PC-9 (cell line): ENCODE data around the gene DDAH1. TPM values are rescaled to one million over a fixed set of nuclear protein-coding genes. Genes with fewer than 3 reads are reported as not detected.

Source experiments
- BruUV-seq: library from RNA; stranded (reverse); fragments of 400-500 nt; replicated peaks from 2 replicates; lab custom pipeline; 2021; lab: Mats Ljungman, UMichigan
- CTCF ChIA-PET: fragments of 300-600 bp; sonication (Branson Sonifier 250); formaldehyde crosslinking; loops from one replicate; lab custom pipeline; 2022; ENCODE audit warnings: antibody characterized with exemption; lab: Charles Lee
- POLR2A ChIA-PET: fragments of 300-600 bp; sonication (Branson Sonifier 250); formaldehyde crosslinking; loops from one replicate; lab custom pipeline; 2022; ENCODE audit warnings: antibody characterized with exemption; ENCODE audit not compliant: unreplicated experiment; lab: Charles Lee
- DNase-seq, 2 experiments: peaks; one replicate each; pipeline versions ENCODE4 v3.0.0 to v3.0.0-alpha.2; 2015 to 2022; ENCODE audit warnings: mixed read lengths in 1 of 2
- H2AFZ ChIP-seq: fragments of 200-600 bp; sonication (generic); 2 replicates; pipeline ENCODE4 v1.8.1; 2017; ENCODE audit warnings: antibody characterized with exemption
- H3F3A ChIP-seq: fragments of 200-600 bp; sonication (generic); 2 replicates; pipeline ENCODE4 v1.8.1; 2017; ENCODE audit warnings: antibody characterized with exemption, mild to moderate bottlenecking, low read depth; ENCODE audit not compliant: insufficient read depth
- H3K27ac ChIP-seq: fragments of 200-600 bp; sonication (generic); 2 replicates; pipeline ENCODE4 v1.6.1; 2016; ENCODE audit warnings: mixed run types
- H3K27me3 ChIP-seq: fragments of 200-600 bp; sonication (generic); 2 replicates; pipeline ENCODE4 v1.6.1; 2016; ENCODE audit warnings: low read depth, mixed run types; ENCODE audit not compliant: insufficient read depth
- H3K36me3 ChIP-seq: fragments of 200-600 bp; sonication (generic); 2 replicates; pipeline ENCODE4 v1.6.1; 2016; ENCODE audit warnings: low read depth, mixed run types
- H3K4me1 ChIP-seq: fragments of 200-600 bp; sonication (generic); replicated peaks from 2 replicates; pipeline ENCODE4 v1.6.1; 2016; ENCODE audit warnings: mixed run types; ENCODE audit not compliant: insufficient read depth
- H3K4me2 ChIP-seq: fragments of 200-600 bp; sonication (generic); 2 replicates; pipeline ENCODE4 v1.6.1; 2017; ENCODE audit warnings: mixed run types
- H3K4me3 ChIP-seq: fragments of 200-600 bp; sonication (generic); 2 replicates; pipeline ENCODE4 v1.6.1; 2016; ENCODE audit warnings: mixed run types
- H3K79me2 ChIP-seq: fragments of 200-600 bp; sonication (generic); 2 replicates; pipeline ENCODE4 v1.6.1; 2017; ENCODE audit warnings: low read depth, mixed run types
- H3K9me2 ChIP-seq: fragments of 200-600 bp; sonication (generic); 2 replicates; pipeline ENCODE4 v1.8.1; 2017; ENCODE audit warnings: mild to moderate bottlenecking; ENCODE audit not compliant: insufficient read depth
- H3K9me3 ChIP-seq: fragments of 200-600 bp; sonication (generic); 2 replicates; pipeline ENCODE4 v1.8.1; 2016; ENCODE audit warnings: low read depth; ENCODE audit not compliant: insufficient read depth
- H4K20me1 ChIP-seq: fragments of 200-600 bp; sonication (generic); 2 replicates; pipeline ENCODE4 v1.8.1; 2017; ENCODE audit not compliant: insufficient read depth
- CTCF ChIP-seq: fragments of 200-600 bp; sonication (generic); conservative IDR thresholded peaks from 2 replicates; pipeline ENCODE4 v1.6.1; 2017; ENCODE audit warnings: mixed run types, antibody characterized with exemption, mild to moderate bottlenecking, moderate library complexity
- EZH2 ChIP-seq: fragments of 200-600 bp; sonication (generic); IDR thresholded peaks from 2 replicates; pipeline ENCODE4 v1.8.0; 2017; ENCODE audit warnings: antibody characterized with exemption, low read depth
- intact Hi-C: fragments of 100-400 bp; cut with micrococcal nuclease; formaldehyde crosslinking; loops from one replicate; pipeline ENCODE4 v1.10.0; 2022; ENCODE audit not compliant: unreplicated experiment
- total RNA-seq: library from RNA; stranded (reverse); gene quantifications from 2 replicates; pipeline ENCODE4 v1.2.3, GENCODE V29; 2021

DDAH1 gene
- total RNA-seq, 1 experiment from 2014 or later: 31.9 TPM

- no peaks in the 10 kb centered on the region for H3K36me3 ChIP-seq
- H3K27ac ChIP-seq: no peak overlapping the region
- intact Hi-C loops: loop anchor here (1.0 kb wide), 1 partner anchor 158 kb away; no protein-coding TSS in a partner anchor
- H3K27me3 ChIP-seq: no peaks in the 10 kb centered on the region
- no peaks in the 10 kb centered on the region for H3K9me2 ChIP-seq
- no peaks in the 10 kb centered on the region for H3F3A ChIP-seq
- no peak overlapping the region for H3K4me2 ChIP-seq
- TF ChIP-seq EZH2 (no peak), CTCF (peak; percentile 84)
- no peaks in the 10 kb centered on the region for H3K79me2 ChIP-seq
- H2AFZ ChIP-seq: no peak overlapping the region
- no peaks in the 10 kb centered on the region for H4K20me1 ChIP-seq
- peak; percentile 35 to 67 for DNase-seq
- POLR2A ChIA-PET: interaction anchor here (0.7 kb wide), 1 partner anchor 39 kb away, joined by 3 read pairs; no protein-coding TSS in a partner anchor
- no peaks in the 10 kb centered on the region for H3K4me1 ChIP-seq
- BruUV-seq: no TSS peak
- H3K4me3 ChIP-seq: no peak overlapping the region
- CTCF ChIA-PET: interaction anchor here (0.7 kb wide), 1 partner anchor 1194 kb away, joined by 3 read pairs; no protein-coding TSS in a partner anchor
- H3K9me3 ChIP-seq: no peaks in the 10 kb centered on the region
These were observed 37.7 kb upstream of the DDAH1 start for GRCh38 chr1:85502625-85503083.

- Histone ChIP-seq H3K79me2 (no peaks in the 10 kb centered on the region), H3K36me3 (no peaks in the 10 kb centered on the region), H3K4me1 (no peaks in the 10 kb centered on the region; the same call in 1 of the 2 replicates), H3K9me3 (no peaks in the 10 kb centered on the region), H2AFZ (no peak overlapping the region), H3K27me3 (no peaks in the 10 kb centered on the region), H3K4me3 (no peak overlapping the region), H3F3A (no peaks in the 10 kb centered on the region), H3K9me2 (no peaks in the 10 kb centered on the region), H3K27ac (no peak overlapping the region), H4K20me1 (no peaks in the 10 kb centered on the region), H3K4me2 (no peak overlapping the region)
- TF ChIP-seq EZH2 (no peak), CTCF (no peak)
- CTCF ChIA-PET: interaction anchor here (0.7 kb wide), 1 partner anchor 1194 kb away, joined by 3 read pairs; no protein-coding TSS in a partner anchor
- POLR2A ChIA-PET: interaction anchor here (0.5 to 1.0 kb wide), 2 partner anchors 37 to 66 kb away, joined by 3 to 4 read pairs; partner anchors contain the start of gene DDAH1
- DNase-seq: no peak
- BruUV-seq: no TSS peak
- intact Hi-C loops: loop anchor here (1.0 kb wide), 1 partner anchor 158 kb away; no protein-coding TSS in a partner anchor
These were observed 37.2 kb upstream of the DDAH1 start for GRCh38 chr1:85502171-85502570.

- H3K4me2 ChIP-seq: no peak overlapping the region
- peaks cover 7% of the 10 kb centered on the region for H3K4me1 ChIP-seq
- no peak for DNase-seq
- ChIA-PET POLR2A (interaction anchor here (0.5 to 1.0 kb wide), 4 partner anchors 36 to 204 kb away, joined by 3 to 4 read pairs (median 4); partner anchors contain the start of gene DDAH1), CTCF (no interaction called here)
- intact Hi-C loops: no loop called here
- no peaks in the 10 kb centered on the region for H3K9me2 ChIP-seq
- H4K20me1 ChIP-seq: no peaks in the 10 kb centered on the region
- H3K9me3 ChIP-seq: no peaks in the 10 kb centered on the region
- no TSS peak for BruUV-seq
- no peaks in the 10 kb centered on the region for H3K79me2 ChIP-seq
- TF ChIP-seq EZH2 (no peak), CTCF (no peak)
- H3K27ac ChIP-seq: no peak overlapping the region
- no peaks in the 10 kb centered on the region for H3K36me3 ChIP-seq
- no peaks in the 10 kb centered on the region for H3F3A ChIP-seq
- H3K27me3 ChIP-seq: no peaks in the 10 kb centered on the region
- H3K4me3 ChIP-seq: no peak overlapping the region
- no peak overlapping the region for H2AFZ ChIP-seq
These were observed 36.5 kb upstream of the DDAH1 start for GRCh38 chr1:85501355-85501898.
